Brain pericyte (primary cell): ENCODE data around the gene CDH3.
"Not testable (repeated sequence)": the region's sequence is repeated elsewhere in the genome, so short reads cannot be mapped to it uniquely, and the experiment has no call there.

Experiments used
- DNase-seq: peaks from one replicate; pipeline ENCODE4 v3.0.0-alpha.2; 2012; ENCODE audit warnings: low read depth, low spot score

Gene CDH3

GRCh38 chr16:68700831-68701230 lies 55.7 kb downstream of the CDH3 start:
- DNase-seq = no peak

- DNase-seq = no peak
Measured at GRCh38 chr16:68704232-68704867, 59.2 kb downstream of the CDH3 start.

DNA sequence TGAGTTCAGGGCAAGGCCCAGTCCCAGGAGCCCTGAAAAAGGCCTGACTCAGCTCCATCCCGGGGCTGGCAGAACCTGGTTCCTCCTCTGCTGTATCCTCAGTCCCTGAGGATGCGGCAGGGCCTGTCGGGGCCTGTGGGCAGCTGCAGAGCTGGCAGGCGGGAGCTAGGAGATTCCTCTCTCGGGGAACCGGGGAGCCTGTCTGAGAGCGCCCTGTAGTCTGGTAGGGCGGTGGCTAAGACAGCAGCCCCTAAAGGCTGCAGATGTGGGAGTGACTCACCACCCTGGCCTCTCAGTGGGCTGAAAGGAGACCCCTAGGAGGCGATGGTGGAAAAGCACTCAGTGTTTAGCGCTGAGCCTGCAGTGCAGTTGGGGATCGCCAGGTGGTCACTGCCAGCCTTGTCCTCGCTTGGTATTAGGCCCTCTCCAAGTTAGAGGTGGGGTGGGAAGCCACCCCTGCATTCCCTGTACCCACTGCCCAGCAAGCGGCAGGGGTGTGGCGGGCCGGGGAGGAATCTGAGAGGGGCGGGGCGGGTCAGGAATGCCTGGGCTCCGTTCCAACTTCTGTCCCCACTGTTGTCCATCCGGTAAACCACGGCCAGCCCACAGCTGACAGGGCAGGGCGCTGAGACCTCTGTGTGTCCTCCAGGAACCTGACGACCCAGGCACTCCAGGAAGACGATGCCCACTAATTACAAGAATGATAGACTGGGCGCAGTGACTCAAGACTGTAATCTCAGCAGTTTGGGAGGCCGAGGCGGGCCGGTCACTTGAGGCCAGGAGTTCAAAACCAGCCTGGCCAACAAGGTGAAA lies 62.4 kb downstream of the CDH3 start:
- no peak for DNase-seq

GRCh38 chr16:68710211-68710610 lies 65.1 kb downstream of the CDH3 start:
- no peak for DNase-seq

- no peak for DNase-seq
Measured at GRCh38 chr16:68711421-68712139, 66.5 kb downstream of the CDH3 start.

GRCh38 chr16:68713361-68713760 lies 68.3 kb downstream of the CDH3 start:
- DNase-seq = no peak

DNA sequence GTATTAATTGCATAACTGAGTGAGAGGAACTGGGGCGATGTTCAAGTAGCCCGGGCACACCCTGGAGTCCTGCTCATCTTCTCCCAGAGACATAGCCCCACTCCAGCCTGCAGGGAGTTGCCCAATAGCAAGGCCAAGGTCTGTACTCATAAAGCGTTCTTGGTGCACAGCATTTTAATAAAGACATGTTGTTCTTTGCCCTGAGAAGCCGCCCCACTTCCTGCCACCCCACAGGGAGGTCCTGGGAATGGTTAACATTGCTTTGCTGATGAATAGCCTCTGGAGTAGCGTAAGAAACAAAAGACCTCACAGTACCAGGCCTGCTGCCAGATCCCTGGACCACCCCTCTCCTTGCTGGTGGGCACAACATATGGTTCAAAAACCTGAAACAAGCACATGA lies 70.4 kb downstream of the CDH3 start:
- DNase-seq = peak; percentile 50

GRCh38 chr16:68716516-68716915 lies 71.4 kb downstream of the CDH3 start:
- not testable (repeated sequence) for DNase-seq

DNA sequence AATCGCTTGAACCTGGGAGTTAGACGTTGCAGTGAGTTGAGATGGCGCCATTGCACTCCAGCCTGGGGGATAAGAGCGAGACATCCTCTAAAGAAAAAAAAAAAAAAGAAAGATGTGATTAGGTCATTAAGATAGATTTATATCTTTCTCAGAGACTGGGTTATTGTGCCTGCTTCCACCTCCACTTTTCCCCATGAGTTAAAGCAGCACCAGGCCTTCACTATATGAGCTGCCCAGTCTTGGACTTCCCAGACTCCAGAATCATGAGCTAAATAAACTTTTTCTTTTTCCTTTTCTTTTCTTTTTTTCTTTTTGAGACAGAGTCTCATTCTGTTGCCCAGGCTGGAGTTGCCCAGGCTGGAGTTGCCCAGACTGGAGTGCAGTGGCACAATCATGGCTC lies 72.6 kb downstream of the CDH3 start:
- DNase-seq = no peak

DNA sequence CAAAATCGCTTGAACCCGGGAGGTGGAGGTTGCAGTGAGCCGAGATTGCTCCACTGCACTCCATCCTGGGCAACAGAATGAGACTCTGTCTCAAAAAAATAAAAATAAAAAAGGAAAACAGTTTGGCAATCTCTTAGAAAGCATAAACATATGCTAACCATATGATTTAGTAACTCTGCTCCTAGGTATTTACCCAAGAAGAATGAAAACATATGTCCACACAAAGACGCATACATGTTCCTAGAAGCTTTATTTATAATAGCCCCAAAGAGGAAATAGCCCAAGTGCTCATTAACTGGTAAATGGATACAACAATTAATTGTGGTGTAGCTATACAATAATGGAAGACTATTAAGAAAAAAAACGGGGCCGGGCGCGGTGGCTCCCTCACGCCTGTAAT lies 73.5 kb downstream of the CDH3 start:
- no peak for DNase-seq

- DNase-seq = no peak
Measured at GRCh38 chr16:68719993-68720489, 74.9 kb downstream of the CDH3 start.

DNA sequence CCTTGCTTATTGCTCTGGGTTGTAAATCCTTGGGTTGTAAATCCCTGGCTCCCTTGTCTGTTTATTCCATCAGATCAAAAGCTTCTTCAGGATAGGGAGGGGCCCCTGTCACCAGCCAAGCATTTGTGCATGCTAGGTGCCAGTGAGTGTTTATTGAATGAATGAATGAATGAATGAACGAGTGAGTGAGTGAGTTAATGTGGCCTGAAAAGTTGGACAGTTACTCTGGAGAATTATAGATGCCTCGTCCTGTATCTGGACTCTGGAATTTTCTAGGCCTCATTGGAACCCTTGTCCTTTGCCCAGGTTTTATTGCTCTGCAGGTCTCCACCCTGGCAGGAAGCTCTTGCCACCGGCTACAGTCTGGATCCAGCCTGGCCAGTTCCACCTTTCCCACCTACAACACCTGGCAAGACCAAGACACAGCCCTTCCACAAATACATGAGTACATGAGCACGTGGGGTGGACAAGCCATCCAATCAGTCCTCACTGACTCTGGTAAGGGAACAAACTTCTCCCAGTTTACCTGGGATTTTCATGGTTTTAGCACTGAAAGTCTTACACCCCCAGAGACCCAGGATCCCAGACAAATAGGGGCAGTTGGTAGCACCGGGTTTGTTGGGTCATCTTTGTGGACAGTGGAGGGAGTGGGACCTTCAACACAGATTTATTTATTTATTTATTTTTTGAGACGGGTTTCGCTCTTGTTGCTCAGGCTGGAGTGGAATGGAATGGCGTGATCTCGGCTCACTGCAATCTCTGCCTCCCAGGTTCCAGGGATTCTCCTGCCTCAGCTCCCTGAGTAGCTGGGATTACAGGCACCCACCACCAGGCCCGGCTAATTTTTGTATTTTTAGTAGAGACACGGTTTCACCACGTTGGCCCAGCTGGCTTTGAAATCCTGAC lies 77.3 kb downstream of the CDH3 start:
- no peak for DNase-seq

DNA sequence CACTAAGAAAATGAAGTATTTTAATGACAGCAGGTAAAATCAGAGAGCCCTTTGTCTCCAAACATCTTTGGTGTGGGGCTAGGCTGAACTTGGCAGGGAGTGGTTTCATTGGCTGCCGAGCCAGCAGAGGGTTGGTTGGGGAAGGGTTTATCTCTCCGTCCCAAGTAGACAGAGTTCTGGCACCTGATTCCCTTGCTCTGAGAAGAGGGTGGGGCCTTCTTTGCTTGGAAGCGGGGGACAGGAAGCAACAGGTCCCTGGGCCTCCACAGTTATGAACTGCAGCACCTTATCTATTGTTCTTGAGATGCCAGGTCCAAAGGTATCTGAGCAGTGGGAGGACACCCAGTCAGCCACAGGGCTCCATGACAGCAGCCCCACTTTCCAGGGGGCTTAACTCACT lies 79.7 kb downstream of the CDH3 start:
- DNase-seq = no peak

DNA sequence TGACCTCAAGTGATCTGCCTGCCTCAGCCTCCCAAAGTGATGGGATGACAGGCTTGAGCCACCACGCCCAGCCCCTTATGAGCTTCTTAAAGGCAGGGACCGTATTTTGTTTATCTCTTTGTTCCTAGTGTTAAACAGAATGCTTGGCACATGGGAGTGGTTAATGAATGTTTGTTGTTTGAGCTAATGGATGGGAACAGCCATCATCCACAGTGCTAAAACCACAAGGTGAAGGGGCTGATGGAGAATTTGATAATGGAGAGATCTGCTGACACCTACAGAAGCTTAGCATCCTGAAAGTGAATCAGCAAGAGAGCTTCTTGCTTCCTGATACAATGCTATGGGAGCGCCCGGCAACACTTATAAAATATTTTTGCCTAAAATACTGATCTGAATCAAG lies 83.4 kb downstream of the CDH3 start:
- DNase-seq = no peak

DNA sequence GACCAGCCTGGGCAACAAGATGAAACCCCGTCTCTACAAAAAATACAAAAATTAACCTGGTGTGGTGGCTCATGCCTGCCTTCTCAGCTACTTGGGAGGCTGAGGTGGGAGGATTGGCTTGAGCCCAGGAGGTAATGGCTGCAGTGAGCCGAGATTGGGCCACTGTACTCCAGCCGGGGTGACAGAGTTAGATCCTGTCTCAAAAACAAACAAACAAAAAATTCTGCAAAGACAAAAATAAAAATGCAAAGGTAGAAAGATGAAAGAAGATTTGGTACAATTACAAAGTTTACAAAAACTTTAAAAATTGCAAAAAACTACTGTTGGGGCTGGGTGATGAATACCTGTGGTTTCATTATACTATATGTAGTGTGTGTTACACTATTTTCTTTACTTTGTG lies 86.5 kb downstream of the CDH3 start:
- no peak for DNase-seq

DNA sequence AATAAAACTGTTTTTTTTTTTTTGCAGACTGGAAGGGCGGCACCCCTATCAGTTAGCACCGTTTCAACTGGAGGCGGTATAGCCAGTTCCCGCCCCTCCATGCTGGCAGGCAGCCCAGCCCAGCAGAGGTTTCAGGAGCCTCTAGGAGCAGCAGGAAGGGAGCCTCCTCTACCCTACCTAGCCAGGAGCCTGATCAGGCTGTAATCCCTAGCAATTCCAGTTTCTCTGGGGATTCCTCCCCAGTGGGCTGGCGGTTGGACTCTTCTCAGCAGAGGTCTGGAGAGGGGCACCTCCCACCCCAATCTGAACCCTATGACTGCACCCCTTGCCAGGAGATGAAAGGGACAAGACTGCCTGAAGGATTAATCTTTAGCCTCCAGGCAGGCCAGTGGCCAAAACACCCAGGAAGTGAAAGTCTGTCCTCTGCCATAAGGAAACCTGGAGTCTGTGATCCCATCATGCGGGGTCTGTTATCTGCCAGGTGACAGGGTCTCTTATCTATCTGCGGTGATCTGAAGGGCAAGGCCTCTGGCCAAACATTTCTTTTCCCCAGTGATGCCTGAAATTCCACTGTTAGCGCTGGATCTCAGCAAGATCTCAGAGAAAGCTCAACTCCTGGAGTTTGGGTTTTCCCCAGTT lies 87.1 kb downstream of the CDH3 start:
- no peak for DNase-seq

- DNase-seq = no peak
Measured at GRCh38 chr16:68732741-68733399, 87.8 kb downstream of the CDH3 start.

DNA sequence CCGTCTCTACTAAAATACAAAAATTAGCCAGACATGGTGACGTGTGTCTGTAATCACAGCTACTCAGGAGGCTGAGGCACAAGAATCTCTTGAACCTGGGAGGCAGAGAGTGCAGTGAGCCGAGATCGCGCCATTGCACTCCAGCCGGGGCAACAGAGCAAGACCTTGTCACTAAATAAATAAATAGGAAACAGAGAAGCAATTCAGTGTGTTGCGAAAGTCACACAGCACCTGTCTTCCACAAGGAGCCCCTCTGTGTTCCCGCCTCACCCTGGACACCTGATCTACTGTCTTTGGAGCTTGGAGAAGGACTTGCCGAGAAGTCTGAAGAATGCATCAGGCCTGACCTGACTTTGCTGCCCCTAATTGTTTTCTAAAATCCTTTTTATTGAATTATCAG lies 88.5 kb downstream of the CDH3 start:
- DNase-seq = no peak

DNA sequence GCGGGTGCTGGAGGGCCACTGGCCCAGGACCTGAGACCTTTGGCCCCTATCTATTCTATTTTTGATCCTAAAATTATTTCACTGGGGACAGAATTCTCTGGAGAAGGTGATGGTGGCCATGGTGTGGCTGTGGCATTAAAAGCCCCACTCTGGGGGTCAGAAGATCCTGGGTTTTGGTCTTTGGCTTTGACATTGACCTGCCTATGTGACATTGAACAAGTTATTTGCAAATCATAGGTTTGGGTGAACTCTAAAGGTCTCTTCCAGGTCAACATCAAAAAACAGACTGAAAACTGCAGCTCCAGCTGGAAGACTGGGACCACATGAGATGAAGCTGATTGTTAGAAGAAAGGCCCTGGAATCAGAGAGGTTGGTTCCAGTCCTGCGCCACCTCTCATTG lies 89.7 kb downstream of the CDH3 start:
- no peak for DNase-seq

- DNase-seq = no peak
Measured at GRCh38 chr16:68736561-68736960, 91.5 kb downstream of the CDH3 start.
